ENCODE measurements around the gene ATP4B. TPM values are rescaled to one million over a fixed set of nuclear protein-coding genes. Genes with fewer than 3 reads are reported as not detected.

The ATP4B gene
- total and polyA plus RNA-seq, 2 donors (not counting 3 experiments of a cell fraction or from before 2014, with no cell fraction given): 0.06 TPM; not detected in 1

GRCh38 chr13:113650275-113650674 lies 7.7 kb downstream of the ATP4B start:
- ChIA-PET CTCF (no interaction called here), POLR2A (no interaction called here)
- TF ChIP-seq, protein P1, sequence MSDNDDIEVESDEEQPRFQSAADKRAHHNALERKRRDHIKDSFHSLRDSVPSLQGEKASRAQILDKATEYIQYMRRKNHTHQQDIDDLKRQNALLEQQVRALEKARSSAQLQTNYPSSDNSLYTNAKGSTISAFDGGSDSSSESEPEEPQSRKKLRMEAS (IDR thresholded peaks at IDR 0.05; ENCODE audit: insufficient read depth, insufficient read length): no peak
- TF ChIP-seq POLR2A (IDR thresholded peaks at IDR 0.05; ENCODE audit: low read depth, low read length) (no peak), FOS (IDR thresholded peaks at IDR 0.05; ENCODE audit: borderline replicate concordance, insufficient read depth, low read length) (no peak), POLR2AphosphoS5 (IDR thresholded peaks at IDR 0.05; ENCODE audit: insufficient read depth, low read depth, low read length) (no peak), GATA2 (IDR thresholded peaks at IDR 0.05; ENCODE audit: insufficient read depth, insufficient read length, low read depth, low read length) (no peak), EZH2 (IDR thresholded peaks at IDR 0.05; ENCODE audit: borderline replicate concordance, low read depth, low read length, severe bottlenecking) (no peak), MYC (IDR thresholded peaks at IDR 0.05; ENCODE audit: low read depth, low read length) (no peak), JUN (IDR thresholded peaks at IDR 0.05; ENCODE audit: borderline replicate concordance, insufficient read depth, insufficient read length, low read depth) (no peak)
- TF ChIP-seq, protein P2, sequence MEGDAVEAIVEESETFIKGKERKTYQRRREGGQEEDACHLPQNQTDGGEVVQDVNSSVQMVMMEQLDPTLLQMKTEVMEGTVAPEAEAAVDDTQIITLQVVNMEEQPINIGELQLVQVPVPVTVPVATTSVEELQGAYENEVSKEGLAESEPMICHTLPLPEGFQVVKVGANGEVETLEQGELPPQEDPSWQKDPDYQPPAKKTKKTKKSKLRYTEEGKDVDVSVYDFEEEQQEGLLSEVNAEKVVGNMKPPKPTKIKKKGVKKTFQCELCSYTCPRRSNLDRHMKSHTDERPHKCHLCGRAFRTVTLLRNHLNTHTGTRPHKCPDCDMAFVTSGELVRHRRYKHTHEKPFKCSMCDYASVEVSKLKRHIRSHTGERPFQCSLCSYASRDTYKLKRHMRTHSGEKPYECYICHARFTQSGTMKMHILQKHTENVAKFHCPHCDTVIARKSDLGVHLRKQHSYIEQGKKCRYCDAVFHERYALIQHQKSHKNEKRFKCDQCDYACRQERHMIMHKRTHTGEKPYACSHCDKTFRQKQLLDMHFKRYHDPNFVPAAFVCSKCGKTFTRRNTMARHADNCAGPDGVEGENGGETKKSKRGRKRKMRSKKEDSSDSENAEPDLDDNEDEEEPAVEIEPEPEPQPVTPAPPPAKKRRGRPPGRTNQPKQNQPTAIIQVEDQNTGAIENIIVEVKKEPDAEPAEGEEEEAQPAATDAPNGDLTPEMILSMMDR (IDR thresholded peaks at IDR 0.05; ENCODE audit: extremely low read depth in 1 of 2, insufficient read depth in 1 of 2, low read depth in 1 of 2, low read length in 2 of 2): no peak
- Histone ChIP-seq H3K4me1 (ENCODE audit: control insufficient read depth, extremely low read depth, insufficient read depth, low read length) (peaks cover 4% of the 10 kb centered on the region), H3K9ac (replicated peaks; ENCODE audit: extremely low read depth, insufficient read depth, low read length) (no peak overlapping the region), H4K20me1 (replicated peaks; ENCODE audit: control insufficient read depth, extremely low read depth, insufficient read depth, low read length) (no peaks in the 10 kb centered on the region), H3K27ac (ENCODE audit: insufficient read depth, low read depth, low read length) (no peak overlapping the region), H3K4me3 (replicated peaks in 1 of 3; ENCODE audit: insufficient read depth in 1 of 3, low read depth in 1 of 3, low read length in 3 of 3) (no peak overlapping the region), H3K9me1 (replicated peaks; ENCODE audit: control insufficient read depth, extremely low read depth, insufficient read depth, low read length) (no peaks in the 10 kb centered on the region), H3K4me2 (ENCODE audit: insufficient read depth, low read length) (no peak overlapping the region), H2AFZ (ENCODE audit: low read depth, low read length) (no peak overlapping the region), H3K9me3 (replicated peaks; ENCODE audit: control insufficient read depth, insufficient read depth, low read length) (no peaks in the 10 kb centered on the region), H3K27me3 (ENCODE audit: control insufficient read depth in 2 of 2, insufficient read depth in 2 of 2, low read length in 2 of 2) (no peaks in the 10 kb centered on the region), H3K36me3 (ENCODE audit: control insufficient read depth in 2 of 2, extremely low read depth in 1 of 2, insufficient read depth in 2 of 2, low read length in 2 of 2) (no peaks in the 10 kb centered on the region), H3K79me2 (ENCODE audit: control insufficient read depth, insufficient read depth, low read length) (no peaks in the 10 kb centered on the region)
- no peak for DNase-seq (ENCODE audit: low read depth, low spot score)
- BruUV-seq (replicated peaks): no TSS peak
- no peak for FAIRE-seq
- dilution Hi-C loops (cut with MboI; ENCODE audit: extremely low pct_ligation_motif_present, low sequenced_read_pairs) (no loop called here), intact Hi-C loops (cut with micrococcal nuclease) (no loop called here)

Measured in endothelial cell of umbilical vein (primary cell).